Spinal cord (tissue), 10 donors: ENCODE results near the gene CLTA. TPM values are rescaled to one million over a fixed set of nuclear protein-coding genes. Genes with fewer than 3 reads are reported as not detected.
"Not testable (repeated sequence)": the region's sequence is repeated elsewhere in the genome, so short reads cannot be mapped to it uniquely, and the experiment has no call there.

Experiments
- DNase-seq, 6 donors: peaks; one replicate each; pipeline versions ENCODE4 v3.0.0 to v3.0.0-alpha.2; 2013 to 2015; ENCODE audit warnings: low spot score in 6 of 6, low read depth in 4 of 6
- H3K27ac ChIP-seq: one replicate; pipeline ENCODE4 v1.5.1; 2013; ENCODE audit warnings: low read depth, low read length, control low read depth
- H3K27me3 ChIP-seq: one replicate; pipeline ENCODE4 v1.6.1; 2013; ENCODE audit warnings: low read length; ENCODE audit not compliant: control insufficient read depth, insufficient read depth
- H3K36me3 ChIP-seq: one replicate; pipeline ENCODE4 v1.6.1; 2013; ENCODE audit warnings: low read length; ENCODE audit not compliant: control insufficient read depth, insufficient read depth
- H3K4me1 ChIP-seq: one replicate; pipeline ENCODE4 v1.6.1; 2013; ENCODE audit warnings: low read length; ENCODE audit not compliant: control insufficient read depth, insufficient read depth
- H3K4me3 ChIP-seq: one replicate; pipeline ENCODE4 v1.5.1; 2013; ENCODE audit warnings: low read depth, low read length, control low read depth
- H3K9me3 ChIP-seq: one replicate; pipeline ENCODE4 v1.6.1; 2013; ENCODE audit warnings: low read length; ENCODE audit not compliant: control insufficient read depth, insufficient read depth
- WGBS: methylation state at CpG from one replicate; pipeline ENCODE4 v1.1.5; 2013; ENCODE audit warnings: missing lambda C conversion rate; ENCODE audit not compliant: insufficient coverage; 5-methylcytosine and 5-hydroxymethylcytosine counted together
- polyA plus RNA-seq, 2 donors: library from polyadenylated mRNA; unstranded; fragments of 120-200 nt; gene quantifications; one replicate each; pipeline ENCODE4 v1.2.1, GENCODE V29; 2013; ENCODE audit not compliant: insufficient read length in 2 of 2
- total RNA-seq, 2 donors: library from RNA; depleted of rRNA in 1 of 2; stranded (reverse); fragments of 120-200 nt in 1 of 2; fragments of >200 nt in 1 of 2; gene quantifications; one replicate each; pipeline versions ENCODE4 v1.2.3 to v1.2.4, GENCODE V29; 2013 to 2014
- donor health status: healthy.

Gene CLTA
- total and polyA plus RNA-seq, 4 donors: 136 to 251 (median 236) TPM

DNA sequence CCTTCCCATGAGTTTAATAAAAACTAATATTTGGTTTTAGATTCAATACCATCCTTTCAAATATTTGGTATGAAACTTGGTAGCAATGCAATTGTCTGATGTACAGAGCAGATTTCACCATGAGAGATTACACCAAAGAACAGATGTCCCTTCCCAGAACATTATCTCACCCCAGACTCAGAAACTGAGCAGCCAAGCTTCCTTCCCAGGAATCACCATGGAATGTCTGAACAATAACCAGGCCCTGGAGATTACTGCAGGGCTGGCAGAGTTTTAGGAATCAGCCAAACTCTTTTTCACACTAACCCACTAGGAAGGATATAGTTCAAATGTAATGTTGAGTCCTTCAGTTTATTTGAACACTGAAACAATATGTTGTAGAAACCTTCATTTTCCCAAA is 23.9 kb downstream of the CLTA start:
- peaks cover 17% of the 10 kb centered on the region for H3K4me1 ChIP-seq
- H3K4me3 ChIP-seq: no peak overlapping the region
- H3K27me3 ChIP-seq: no peaks in the 10 kb centered on the region
- H3K9me3 ChIP-seq: no peaks in the 10 kb centered on the region
- DNase-seq: peak in 2 of 6 donors; percentile 7 to 31
- no peak overlapping the region for H3K27ac ChIP-seq
- H3K36me3 ChIP-seq: peaks cover 59% of the 10 kb centered on the region

DNA sequence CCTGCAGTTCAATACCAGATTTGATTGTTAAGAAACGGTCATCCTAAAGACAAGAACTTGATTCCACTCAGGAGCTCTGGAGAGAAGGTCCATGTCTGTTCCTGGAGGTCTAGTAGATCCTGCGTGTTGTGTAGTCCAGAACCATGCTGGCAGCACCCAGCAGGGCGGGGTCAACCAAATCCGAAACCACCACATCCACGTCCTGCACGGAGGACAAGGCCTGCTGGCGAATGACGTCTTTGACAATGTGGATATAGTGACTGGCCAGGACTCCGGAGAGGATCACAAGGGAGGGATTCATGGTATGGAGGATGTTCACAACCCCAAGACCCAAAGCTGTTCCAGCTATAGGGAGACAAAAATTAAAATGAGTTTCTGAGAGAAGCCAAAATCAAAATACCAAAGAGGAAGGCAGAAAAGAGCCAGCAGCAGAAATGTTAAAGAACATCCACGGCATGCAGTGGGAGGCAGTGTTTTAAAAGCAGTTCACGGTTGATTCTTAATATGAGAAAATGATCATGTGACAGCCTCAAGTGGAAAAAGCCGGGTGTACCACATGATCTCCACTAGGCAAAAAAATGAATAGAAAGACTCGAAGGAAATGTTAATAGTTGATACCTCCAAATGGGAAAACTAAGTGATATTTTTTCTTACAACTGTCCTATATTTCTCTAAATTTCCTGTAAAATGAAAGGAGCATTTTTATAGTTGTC is 26.7 kb downstream of the CLTA start:
- Histone ChIP-seq H3K27ac (no peak overlapping the region), H3K36me3 (peaks cover 68% of the 10 kb centered on the region)
- 100% methylated on average over 2 of the region's 13 CpGs for WGBS

GRCh38 chr9:36218011-36218410 is 27.3 kb downstream of the CLTA start:
- no peaks in the 10 kb centered on the region for H3K9me3 ChIP-seq
- no peaks in the 10 kb centered on the region for H3K27me3 ChIP-seq
- 93% methylated on average over 4 of the region's 5 CpGs for WGBS
- peaks cover 2% of the 10 kb centered on the region for H3K4me1 ChIP-seq
- no peak overlapping the region for H3K27ac ChIP-seq
- no peak overlapping the region for H3K4me3 ChIP-seq
- DNase-seq: no peak
- peaks cover 74% of the 10 kb centered on the region for H3K36me3 ChIP-seq

More for the DNA sequence above, 26.7 kb downstream of the CLTA start:
- no peak overlapping the region for H3K4me3 ChIP-seq
- no peaks in the 10 kb centered on the region for H3K27me3 ChIP-seq
- no peaks in the 10 kb centered on the region for H3K9me3 ChIP-seq
- no peak for DNase-seq
- H3K4me1 ChIP-seq: peaks cover 2% of the 10 kb centered on the region

GRCh38 chr9:36218411-36218901 is 27.7 kb downstream of the CLTA start:
- 94% methylated on average over 6 of the region's 7 CpGs for WGBS
- no peak for DNase-seq

GRCh38 chr9:36221667-36222066 is 30.9 kb downstream of the CLTA start:
- Histone ChIP-seq H3K4me3 (no peak overlapping the region), H3K27ac (no peak overlapping the region), H3K36me3 (peaks cover 76% of the 10 kb centered on the region), H3K27me3 (no peaks in the 10 kb centered on the region), H3K9me3 (no peaks in the 10 kb centered on the region), H3K4me1 (no peaks in the 10 kb centered on the region)
- DNase-seq: no peak
- WGBS: 100% methylated on average over 1 of the region's 3 CpGs

More at GRCh38 chr9:36218411-36218901, 27.7 kb downstream of the CLTA start:
- Histone ChIP-seq H3K4me1 (peaks cover 2% of the 10 kb centered on the region), H3K9me3 (no peaks in the 10 kb centered on the region), H3K36me3 (peaks cover 74% of the 10 kb centered on the region), H3K27ac (no peak overlapping the region), H3K27me3 (no peaks in the 10 kb centered on the region), H3K4me3 (no peak overlapping the region)

DNA sequence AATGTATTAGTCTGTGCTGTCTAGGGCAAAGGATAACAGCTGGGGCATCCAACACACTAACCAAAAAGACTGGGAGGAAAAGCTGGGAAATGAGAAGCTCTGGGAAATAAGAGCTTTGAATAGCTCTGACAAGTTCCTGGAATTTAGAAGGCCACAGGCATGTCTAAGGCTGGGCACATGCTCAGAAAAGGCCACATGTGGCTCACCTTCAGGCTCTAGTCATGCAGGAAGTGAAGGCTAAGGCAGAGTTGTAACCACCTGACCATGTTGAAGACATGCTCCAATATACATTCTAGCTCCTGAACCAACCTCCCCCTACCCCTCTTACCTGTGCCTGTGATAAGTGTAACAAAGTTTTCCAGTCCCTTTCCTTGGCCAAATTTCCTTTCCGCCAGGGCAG is 31.7 kb downstream of the CLTA start:
- DNase-seq: no peak
- no peaks in the 10 kb centered on the region for H3K4me1 ChIP-seq
- no peaks in the 10 kb centered on the region for H3K27me3 ChIP-seq
- H3K36me3 ChIP-seq: peaks cover 75% of the 10 kb centered on the region
- no peak overlapping the region for H3K27ac ChIP-seq
- no peaks in the 10 kb centered on the region for H3K9me3 ChIP-seq
- no peak overlapping the region for H3K4me3 ChIP-seq
- 100% methylated on average over 1 of the region's 1 CpG for WGBS

GRCh38 chr9:36237230-36237629 is 46.5 kb downstream of the CLTA start:
- H3K27ac ChIP-seq: no peak overlapping the region
- H3K36me3 ChIP-seq: peaks cover 25% of the 10 kb centered on the region
- no peaks in the 10 kb centered on the region for H3K27me3 ChIP-seq
- no peaks in the 10 kb centered on the region for H3K4me1 ChIP-seq
- WGBS: no CpG with 5 or more reads among the region's 3 CpGs
- H3K9me3 ChIP-seq: no peaks in the 10 kb centered on the region
- DNase-seq: no peak
- H3K4me3 ChIP-seq: no peak overlapping the region

- not testable (repeated sequence) for H3K27me3 ChIP-seq, DNase-seq, H3K4me3 ChIP-seq, H3K4me1 ChIP-seq, H3K27ac ChIP-seq, H3K9me3 ChIP-seq
- H3K36me3 ChIP-seq: peaks cover 34% of the 10 kb centered on the region
- WGBS: 90% methylated on average over 2 of the region's 7 CpGs
Measured at GRCh38 chr9:36239205-36239604, 48.5 kb downstream of the CLTA start.

DNA sequence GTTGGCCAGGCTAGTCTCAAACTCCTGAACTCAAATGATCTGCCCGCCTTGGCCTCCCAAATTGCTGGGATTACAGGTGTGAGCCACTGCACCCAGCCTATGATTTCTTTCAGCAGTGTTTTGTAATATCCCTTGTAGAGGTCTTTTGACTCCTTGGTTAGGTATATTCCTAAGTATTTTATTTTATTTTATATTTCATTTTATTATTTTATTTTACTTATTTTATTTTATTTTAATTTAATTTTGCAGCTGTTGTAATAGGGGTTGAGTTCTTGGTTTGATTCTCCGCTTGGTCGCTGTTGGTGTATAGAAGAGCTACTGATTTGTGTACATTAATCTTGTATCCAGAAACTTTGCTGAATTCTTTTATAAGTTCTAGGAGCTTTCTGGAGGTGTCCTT is 49.0 kb downstream of the CLTA start:
- H3K27me3 ChIP-seq, H3K9me3 ChIP-seq, H3K27ac ChIP-seq, H3K4me1 ChIP-seq, DNase-seq, H3K4me3 ChIP-seq: not testable (repeated sequence)
- peaks cover 32% of the 10 kb centered on the region for H3K36me3 ChIP-seq
- no CpG with 5 or more reads among the region's 3 CpGs for WGBS

GRCh38 chr9:36245906-36246305 is 55.2 kb downstream of the CLTA start:
- Histone ChIP-seq H3K27me3 (no peaks in the 10 kb centered on the region), H3K36me3 (peaks cover 39% of the 10 kb centered on the region), H3K9me3 (no peaks in the 10 kb centered on the region), H3K27ac (no peak overlapping the region), H3K4me1 (no peaks in the 10 kb centered on the region), H3K4me3 (no peak overlapping the region)
- 98% methylated on average over 6 of the region's 6 CpGs for WGBS
- peak in 1 of 6 donors; percentile 4 for DNase-seq
